HG03135 (cell line): Measurements from ENCODE around the gene MC3R.

Source experiments
- ATAC-seq: cut with Tn5 transposase; IDR thresholded peaks from one replicate; pipeline ENCODE4 v1.9.1; 2021; ENCODE audit warnings: mild to moderate bottlenecking, moderate library complexity; ENCODE audit not compliant: unreplicated experiment

The MC3R gene

DNA sequence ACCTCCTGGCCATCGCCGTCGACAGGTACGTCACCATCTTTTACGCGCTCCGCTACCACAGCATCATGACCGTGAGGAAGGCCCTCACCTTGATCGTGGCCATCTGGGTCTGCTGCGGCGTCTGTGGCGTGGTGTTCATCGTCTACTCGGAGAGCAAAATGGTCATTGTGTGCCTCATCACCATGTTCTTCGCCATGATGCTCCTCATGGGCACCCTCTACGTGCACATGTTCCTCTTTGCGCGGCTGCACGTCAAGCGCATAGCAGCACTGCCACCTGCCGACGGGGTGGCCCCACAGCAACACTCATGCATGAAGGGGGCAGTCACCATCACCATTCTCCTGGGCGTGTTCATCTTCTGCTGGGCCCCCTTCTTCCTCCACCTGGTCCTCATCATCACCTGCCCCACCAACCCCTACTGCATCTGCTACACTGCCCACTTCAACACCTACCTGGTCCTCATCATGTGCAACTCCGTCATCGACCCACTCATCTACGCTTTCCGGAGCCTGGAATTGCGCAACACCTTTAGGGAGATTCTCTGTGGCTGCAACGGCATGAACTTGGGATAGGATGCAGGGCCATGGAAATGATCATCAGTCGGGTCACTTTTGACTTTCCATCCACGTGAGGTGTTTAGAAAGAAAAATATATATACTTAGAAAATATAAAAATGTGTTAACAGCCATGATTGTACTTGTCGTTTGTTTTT is 868 bp downstream of the MC3R start:
- no peak for ATAC-seq

GRCh38 chr20:56249956-56250355 is 1.4 kb downstream of the MC3R start:
- no peak for ATAC-seq

GRCh38 chr20:56257604-56258003 is 9.1 kb downstream of the MC3R start:
- ATAC-seq, result no peak

- no peak for ATAC-seq
These were observed 11.4 kb downstream of the MC3R start for GRCh38 chr20:56259948-56260347.

GRCh38 chr20:56268536-56268935 is 20.0 kb downstream of the MC3R start:
- no peak for ATAC-seq

GRCh38 chr20:56271974-56272373 is 23.4 kb downstream of the MC3R start:
- ATAC-seq, result no peak

DNA sequence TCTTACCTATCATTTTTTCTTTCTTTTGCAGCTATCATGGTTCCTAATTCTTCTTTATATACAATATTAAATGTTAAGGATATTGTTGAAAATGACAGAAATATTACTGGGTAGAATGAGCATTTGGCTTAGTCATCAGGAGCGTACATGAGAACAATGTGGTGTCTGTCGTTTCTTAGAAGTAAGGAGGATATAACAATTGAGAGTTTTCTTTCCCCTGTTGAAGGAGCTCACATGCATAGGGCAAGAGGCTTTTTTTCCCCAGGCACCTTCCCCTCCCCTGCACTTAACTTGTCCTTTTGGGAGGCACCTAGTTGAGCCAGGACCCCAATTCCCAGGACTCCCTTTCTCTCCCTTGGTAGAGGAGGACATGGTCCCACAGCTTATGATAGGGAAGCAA is 25.0 kb downstream of the MC3R start:
- ATAC-seq, result no peak

DNA sequence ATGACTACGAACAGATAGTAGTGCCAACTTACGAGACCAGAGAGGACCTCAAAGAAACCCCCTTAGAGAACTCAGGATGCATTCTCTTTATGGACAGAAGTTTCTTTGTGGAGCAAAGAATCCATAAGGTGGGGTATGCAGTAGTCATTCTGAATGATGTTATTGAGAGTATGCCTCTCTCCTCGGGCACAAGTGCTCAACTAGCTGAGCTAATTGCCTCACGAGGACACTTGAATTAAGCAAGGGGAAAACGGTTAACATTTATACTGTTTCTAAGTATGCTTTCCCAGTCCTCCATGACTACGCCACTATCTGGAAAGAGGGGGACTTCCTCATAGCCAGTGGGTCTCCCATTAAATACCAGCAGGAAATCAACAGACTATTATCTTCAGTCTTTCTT is 25.6 kb downstream of the MC3R start:
- no peak for ATAC-seq

GRCh38 chr20:56278196-56278595 is 29.7 kb downstream of the MC3R start:
- ATAC-seq, result no peak

DNA sequence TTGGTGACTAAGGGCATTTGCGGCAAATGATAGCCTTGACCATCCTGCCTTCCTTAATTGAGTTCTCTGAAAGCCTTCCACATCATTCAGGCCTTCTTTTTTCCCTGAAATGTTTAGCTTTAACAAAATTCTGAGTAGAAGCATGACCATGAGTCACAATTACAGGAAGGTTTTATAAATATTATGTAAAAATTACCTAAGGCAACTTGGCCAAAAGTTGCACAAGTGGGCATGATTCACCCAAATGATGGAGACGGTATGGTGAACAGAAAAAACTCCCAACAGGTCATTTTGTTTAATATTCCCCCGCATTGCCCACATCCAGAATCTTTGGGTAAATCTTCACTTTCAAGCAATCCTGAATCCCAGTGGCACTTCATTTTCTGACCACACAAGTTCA is 37.0 kb downstream of the MC3R start:
- no peak for ATAC-seq

- ATAC-seq, result no peak
These were observed 41.1 kb downstream of the MC3R start for GRCh38 chr20:56289652-56290051.

- ATAC-seq, result no peak
These were observed 50.8 kb downstream of the MC3R start for GRCh38 chr20:56299362-56299761.
